Heart left ventricle (tissue), 16 donors: Measurements from ENCODE around the gene USP12. TPM values are rescaled to one million over a fixed set of nuclear protein-coding genes. Genes with fewer than 3 reads are reported as not detected.
A peak's percentile ranks its signal among the peaks of the same experiment; 100 is the strongest.

ENCODE experiments used
- ATAC-seq, 4 donors: fragments of 200-7000 bp; cut with Tn5 transposase; one replicate each; pipeline ENCODE4 v1.9.1; 2020 to 2022; ENCODE audit warnings: moderate library complexity in 4 of 4, mild to moderate bottlenecking in 3 of 4, moderate number of reproducible peaks in 1 of 4
- DNase-seq, 5 donors: peaks; one replicate each; pipeline ENCODE4 v3.0.0-alpha.2; 2020
- H3K27ac ChIP-seq, 12 donors: fragments of 200-600 bp; sonication (generic) in 4 of 12; one replicate each; pipeline versions ENCODE4 v1.5.0 to v1.8.0; 2016 to 2022; ENCODE audit warnings: mild to moderate bottlenecking in 2 of 12
- H3K27me3 ChIP-seq, 9 donors: fragments of 200-600 bp; sonication (generic) in 2 of 9; one replicate each; pipeline versions ENCODE4 v1.5.1 to v1.8.0; 2016 to 2022; ENCODE audit warnings: mild to moderate bottlenecking in 3 of 9
- H3K36me3 ChIP-seq, 9 donors: fragments of 200-600 bp; sonication (generic) in 2 of 9; one replicate each; pipeline versions ENCODE4 v1.5.0 to v1.8.0; 2018 to 2022; ENCODE audit warnings: mild to moderate bottlenecking in 2 of 9
- H3K4me1 ChIP-seq, 12 donors: fragments of 200-600 bp; sonication (generic) in 4 of 12; one replicate each; pipeline versions ENCODE4 v1.5.0 to v1.8.0; 2016 to 2022; ENCODE audit warnings: mild to moderate bottlenecking in 3 of 12
- H3K4me3 ChIP-seq, 12 donors: fragments of 200-600 bp; sonication (generic) in 4 of 12; one replicate each; pipeline versions ENCODE4 v1.5.0 to v1.8.0; 2017 to 2022; ENCODE audit warnings: mild to moderate bottlenecking in 9 of 12, moderate library complexity in 4 of 12
- H3K9me3 ChIP-seq, 12 donors: fragments of 200-600 bp; sonication (generic) in 4 of 12; one replicate each; pipeline versions ENCODE4 v1.5.0 to v1.8.0; 2016 to 2022; ENCODE audit warnings: mild to moderate bottlenecking in 1 of 12
- POLR2A ChIP-seq, 2 donors: fragments of 450-650 bp; IDR thresholded peaks; one replicate each; pipeline ENCODE4 v1.6.1; 2017; ENCODE audit warnings: antibody characterized with exemption in 2 of 2, mild to moderate bottlenecking in 2 of 2, moderate library complexity in 2 of 2
- WGBS, 4 donors: extraction: QIAGEN DNeasy Blood & Tissue Kit in 2 of 4; methylation state at CpG; one replicate each; pipeline versions ENCODE4 v1.1.5 to v1.1.7; 2013 to 2018; 5-methylcytosine and 5-hydroxymethylcytosine counted together
- intact Hi-C, 10 donors: fragments of 100-400 bp; cut with DNase I; formaldehyde crosslinking; loops; one replicate each; pipeline versions ENCODE4 v1.11.1 to v1.14.2; 2022
- polyA plus RNA-seq, 2 donors: library from polyadenylated mRNA; stranded (reverse); fragments of 200-250 nt; gene quantifications; one replicate each; pipeline ENCODE4 v1.2.3, GENCODE V29; 2013
- total RNA-seq, 9 donors: library from RNA; depleted of rRNA in 2 of 9; stranded (reverse); fragments of >200 nt in 2 of 9; fragmentation: NEBNext Ultra II Directional in 3 of 9; extraction: Animal tissue kit (Norgen Biotek cat#: 25700) in 3 of 9; gene quantifications; one replicate each; pipeline versions ENCODE4 v1.1.0 to v1.2.4, GENCODE V29; 2016 to 2023
- TF ChIP-seq, protein P1 (sequence below), 12 donors: fragments of 200-600 bp; sonication (generic) in 4 of 12; IDR thresholded peaks; one replicate each; pipeline versions ENCODE4 v1.5.0 to v1.8.0; 2018 to 2022; ENCODE audit warnings: antibody characterized with exemption in 12 of 12, mild to moderate bottlenecking in 5 of 12
- donor health status: ischemic (EF 13 %, LVEDD 7.1; RV severe dilation, severe dysfunction).
- donor health status: healthy with polysubstance abuse.
- donor health status: DM: no; HTN: yes; CAD: no.
- donor health status: DM: no; HTN: no; CAD: no.
- donor health status: ischemic (EF 25% LVEDD 6.9; RV normal size, moderate dysfunction).
- donor health status: ischemic (EF 25% LVEDD 5.7; RV mildly dilated, moderate dysfunction).
- donor health status: healthy.
- donor health status: DM: yes; HTN: yes; CAD: no.
- donor health status: ischemic (EF 35%, LVEDD 5.7; RV mildly dilated, moderate dysfunction).
- donor health status: nonischemic (EF 11% LVEDD 7.7; RV severe dilation, severe dysfunction).
- donor health status: DM: yes; HTN: yes; CAD: no.
- donor health status: PGD.
- donor health status: ischemic (EF 29% LVEDD 5.4; RV normal size, mild dysfunction).
- donor health status: nonischemic (EF 23%, LVEDD 6.1; RV moderate dilation, normal function).

USP12 gene
- total and polyA plus RNA-seq, 11 donors = 5.1 to 35.4 (median 20.8) TPM

DNA sequence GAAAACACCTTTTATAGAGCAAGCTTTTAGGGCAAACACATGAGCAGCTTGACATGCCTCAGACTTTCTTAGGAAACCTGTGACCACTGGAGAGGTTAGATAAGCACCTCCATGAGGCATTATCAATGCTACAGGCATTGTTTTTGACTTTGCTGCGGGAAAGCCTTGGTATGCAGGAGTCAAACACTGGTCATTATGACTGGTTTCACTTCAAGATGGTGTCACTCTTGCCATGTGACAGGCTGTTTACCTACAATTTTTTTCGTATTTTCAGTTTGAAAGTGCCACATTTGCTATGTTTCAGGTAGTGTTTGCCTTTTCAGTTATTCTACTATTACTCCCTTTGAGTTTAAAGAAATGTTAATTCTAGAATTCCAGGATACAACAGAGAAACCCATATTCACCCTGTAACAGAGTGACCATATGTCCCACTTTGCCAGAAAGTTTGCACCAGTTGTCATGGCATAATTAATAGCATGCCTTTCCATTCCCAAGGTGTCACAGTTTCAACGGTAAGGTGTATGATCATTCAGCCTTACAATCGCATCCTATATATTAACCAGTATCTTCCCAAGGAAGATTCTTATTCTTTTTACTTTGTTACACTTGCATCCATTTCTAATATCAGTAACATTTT, 33.0 kb downstream of the USP12 start:
- H3K27ac ChIP-seq = no peak overlapping the region

DNA sequence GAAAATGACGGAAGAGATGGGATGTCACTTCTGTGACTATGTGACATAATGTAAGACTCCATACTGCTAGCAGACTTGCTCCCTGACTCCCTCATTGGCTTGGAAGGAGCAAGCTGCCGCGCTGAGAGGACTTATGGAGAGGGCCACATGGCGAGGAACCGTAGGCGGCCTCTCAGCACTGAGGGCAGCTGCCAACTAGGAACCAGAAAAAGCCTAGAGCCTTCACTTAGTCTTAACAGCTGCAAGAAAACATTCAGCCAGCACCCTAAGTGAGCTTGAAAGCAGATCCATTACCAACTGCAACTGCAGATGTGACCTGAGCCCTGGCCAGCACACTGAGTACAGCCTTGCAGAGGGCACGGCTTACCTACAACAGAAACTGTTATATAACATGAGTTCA, 33.9 kb downstream of the USP12 start:
- ATAC-seq = peak in 2 of 4 donors; percentile 52 to 62
- Histone ChIP-seq H3K4me1 (peaks cover 0 to 29% (median 5%) of the 10 kb centered on the region in 12 donors), H3K27ac (no peak overlapping the region), H3K36me3 (no peaks in the 10 kb centered on the region), H3K4me3 (no peak overlapping the region), H3K27me3 (no peaks in the 10 kb centered on the region), H3K9me3 (peaks cover 0 to 25% (median 3%) of the 10 kb centered on the region in 12 donors)
- WGBS, 4 donors = 86 to 93% (median 90%) methylated on average over 7 of the region's 7 CpGs
- intact Hi-C loops = no loop called here
- peak in 2 of 5 donors; percentile 9 to 25 for DNase-seq
- no peak for TF ChIP-seq POLR2A (IDR thresholded peaks at IDR 0.05)
- TF ChIP-seq, protein P1, sequence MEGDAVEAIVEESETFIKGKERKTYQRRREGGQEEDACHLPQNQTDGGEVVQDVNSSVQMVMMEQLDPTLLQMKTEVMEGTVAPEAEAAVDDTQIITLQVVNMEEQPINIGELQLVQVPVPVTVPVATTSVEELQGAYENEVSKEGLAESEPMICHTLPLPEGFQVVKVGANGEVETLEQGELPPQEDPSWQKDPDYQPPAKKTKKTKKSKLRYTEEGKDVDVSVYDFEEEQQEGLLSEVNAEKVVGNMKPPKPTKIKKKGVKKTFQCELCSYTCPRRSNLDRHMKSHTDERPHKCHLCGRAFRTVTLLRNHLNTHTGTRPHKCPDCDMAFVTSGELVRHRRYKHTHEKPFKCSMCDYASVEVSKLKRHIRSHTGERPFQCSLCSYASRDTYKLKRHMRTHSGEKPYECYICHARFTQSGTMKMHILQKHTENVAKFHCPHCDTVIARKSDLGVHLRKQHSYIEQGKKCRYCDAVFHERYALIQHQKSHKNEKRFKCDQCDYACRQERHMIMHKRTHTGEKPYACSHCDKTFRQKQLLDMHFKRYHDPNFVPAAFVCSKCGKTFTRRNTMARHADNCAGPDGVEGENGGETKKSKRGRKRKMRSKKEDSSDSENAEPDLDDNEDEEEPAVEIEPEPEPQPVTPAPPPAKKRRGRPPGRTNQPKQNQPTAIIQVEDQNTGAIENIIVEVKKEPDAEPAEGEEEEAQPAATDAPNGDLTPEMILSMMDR (IDR thresholded peaks at IDR 0.05) = no peak

More for the DNA sequence above, 33.0 kb downstream of the USP12 start:
- H3K4me3 ChIP-seq = no peak overlapping the region
- 86 to 97% (median 95%) methylated on average over 4 of the region's 4 CpGs for WGBS, 4 donors
- no peaks in the 10 kb centered on the region for H3K27me3 ChIP-seq
- no peak for TF ChIP-seq POLR2A (IDR thresholded peaks at IDR 0.05)
- TF ChIP-seq, protein P1 (IDR thresholded peaks at IDR 0.05) = no peak
- peaks cover 0 to 26% (median 4%) of the 10 kb centered on the region in 12 donors for H3K4me1 ChIP-seq
- ATAC-seq = no peak
- H3K9me3 ChIP-seq = peaks cover 0 to 33% (median 7%) of the 10 kb centered on the region in 12 donors
- intact Hi-C loops = no loop called here
- DNase-seq = no peak
- H3K36me3 ChIP-seq = no peaks in the 10 kb centered on the region

DNA sequence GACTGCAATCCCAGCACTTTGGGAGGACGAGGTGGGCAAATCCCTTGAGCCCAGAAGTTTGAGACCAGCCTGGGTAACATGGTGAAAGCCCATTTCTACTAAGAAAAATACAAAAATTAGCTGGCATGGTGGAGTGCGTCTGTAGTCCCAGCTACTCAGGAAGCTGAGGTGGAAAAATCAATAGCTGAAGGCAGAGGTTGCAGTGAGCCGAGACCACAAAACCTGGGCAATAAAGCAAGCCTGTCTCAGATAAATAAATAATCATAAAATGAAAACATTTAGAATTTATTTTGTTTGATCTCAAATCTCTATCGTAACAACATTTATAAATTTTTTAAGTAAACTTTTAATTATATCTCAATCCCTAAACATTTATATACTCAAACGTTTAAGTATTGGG, 36.6 kb downstream of the USP12 start:
- H3K27me3 ChIP-seq = no peaks in the 10 kb centered on the region
- DNase-seq (no peak), ATAC-seq (no peak)
- H3K4me1 ChIP-seq = peaks cover 0 to 50% (median 23%) of the 10 kb centered on the region in 12 donors
- WGBS, 4 donors = 88 to 91% (median 88%) methylated on average over 5 of the region's 5 CpGs
- H3K9me3 ChIP-seq = peaks cover 0 to 9% (median 0%) of the 10 kb centered on the region in 12 donors
- no peak overlapping the region for H3K4me3 ChIP-seq
- intact Hi-C loops = no loop called here
- TF ChIP-seq, protein P1 (IDR thresholded peaks at IDR 0.05) = no peak
- no peak for TF ChIP-seq POLR2A (IDR thresholded peaks at IDR 0.05)
- H3K36me3 ChIP-seq = no peaks in the 10 kb centered on the region
- no peak overlapping the region for H3K27ac ChIP-seq

DNA sequence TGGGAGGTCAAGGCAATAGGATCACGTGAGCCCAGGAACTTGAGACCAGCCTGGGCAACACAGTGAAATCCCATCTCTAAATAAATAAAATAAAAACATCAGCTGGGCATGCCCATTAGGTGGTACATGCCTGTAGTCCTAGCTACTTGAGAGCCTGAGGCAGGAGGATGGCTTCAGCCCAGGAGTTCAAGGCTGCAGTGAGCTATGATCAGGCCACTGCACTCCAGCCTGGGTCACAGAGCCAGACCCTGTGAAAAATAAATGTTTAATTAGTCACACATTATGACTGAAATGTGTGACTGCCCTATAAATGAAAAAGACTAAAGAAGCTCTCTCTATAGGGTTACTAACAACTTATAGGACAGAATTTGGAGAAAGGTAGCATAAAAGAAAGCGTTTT, 37.7 kb downstream of the USP12 start:
- ATAC-seq = no peak
- no peaks in the 10 kb centered on the region for H3K27me3 ChIP-seq
- 93 to 97% (median 96%) methylated on average over 2 of the region's 2 CpGs for WGBS, 4 donors
- TF ChIP-seq, protein P1 (IDR thresholded peaks at IDR 0.05) = no peak
- TF ChIP-seq POLR2A (IDR thresholded peaks at IDR 0.05) = no peak
- H3K9me3 ChIP-seq = peaks cover 0 to 12% (median 0%) of the 10 kb centered on the region in 12 donors
- no peaks in the 10 kb centered on the region for H3K36me3 ChIP-seq
- peaks cover 0 to 50% (median 24%) of the 10 kb centered on the region in 12 donors for H3K4me1 ChIP-seq
- H3K4me3 ChIP-seq = no peak overlapping the region
- H3K27ac ChIP-seq = no peak overlapping the region
- no peak for DNase-seq
- intact Hi-C loops = no loop called here
